Stimulated activated CD4-positive, alpha-beta T cell treated with anti-CD3 and anti-CD28 coated beads, Interleukin-4, amount 100 ng/mL, for 1 hour (primary cell): ENCODE measurements around the gene CD4.

Experiments used
- DNase-seq: peaks from one replicate; pipeline ENCODE4 v3.0.0-alpha.2; 2020

Gene CD4

GRCh38 chr12:6778574-6779550 lies 10.5 kb upstream of the CD4 start:
- DNase-seq, result peak; percentile 86

- DNase-seq, result no peak
Observed at GRCh38 chr12:6779708-6780432, 9.5 kb upstream of the CD4 start.

- no peak for DNase-seq
Observed at GRCh38 chr12:6780573-6780972, 8.8 kb upstream of the CD4 start.

- no peak for DNase-seq
Observed at GRCh38 chr12:6782119-6782518, 7.2 kb upstream of the CD4 start.

- no peak for DNase-seq
Observed at GRCh38 chr12:6782850-6783566, 6.3 kb upstream of the CD4 start.

- DNase-seq, result no peak
Observed at GRCh38 chr12:6783828-6784227, 5.5 kb upstream of the CD4 start.

- no peak for DNase-seq
Observed at GRCh38 chr12:6784296-6784695, 5.0 kb upstream of the CD4 start.

- no peak for DNase-seq
Observed at GRCh38 chr12:6784761-6785160, 4.6 kb upstream of the CD4 start.

- DNase-seq, result no peak
Observed at GRCh38 chr12:6786416-6787094, 2.8 kb upstream of the CD4 start.

- DNase-seq, result no peak
Observed at GRCh38 chr12:6787309-6787708, 2.0 kb upstream of the CD4 start.

- peak; percentile 52 for DNase-seq
Observed at GRCh38 chr12:6790496-6791150, 1.3 kb downstream of the CD4 start.

- no peak for DNase-seq
Observed at GRCh38 chr12:6791931-6792520, 2.7 kb downstream of the CD4 start.

GRCh38 chr12:6792522-6793201 lies 3.3 kb downstream of the CD4 start:
- no peak for DNase-seq

GRCh38 chr12:6795088-6795487 lies 5.8 kb downstream of the CD4 start:
- DNase-seq, result no peak

GRCh38 chr12:6796576-6796975 lies 7.2 kb downstream of the CD4 start:
- DNase-seq, result no peak

GRCh38 chr12:6799147-6799546 lies 9.8 kb downstream of the CD4 start:
- DNase-seq, result no peak

GRCh38 chr12:6807170-6807569 lies 17.8 kb downstream of the CD4 start:
- no peak for DNase-seq

- DNase-seq, result no peak
Observed at GRCh38 chr12:6809056-6809455, 19.7 kb downstream of the CD4 start.

GRCh38 chr12:6810758-6811157 lies 21.4 kb downstream of the CD4 start:
- no peak for DNase-seq

GRCh38 chr12:6813363-6813762 lies 24.0 kb downstream of the CD4 start:
- DNase-seq, result no peak

- no peak for DNase-seq
Observed at GRCh38 chr12:6816598-6816997, 27.3 kb downstream of the CD4 start.
